ENCODE data around the gene STX18. TPM values are rescaled to one million over a fixed set of nuclear protein-coding genes. Genes with fewer than 3 reads are reported as not detected.

STX18 gene
- total RNA-seq, 1 donor from 2014 or later: 23.5 TPM

GRCh38 chr4:4415107-4415805 is 126.6 kb downstream of the STX18 start:
- DNase-seq (ENCODE audit: low spot score) (no peak), ATAC-seq (no peak)
- intact Hi-C loops (cut with DNase I): no loop called here

GRCh38 chr4:4413806-4414205 is 128.0 kb downstream of the STX18 start:
- intact Hi-C loops (cut with DNase I): no loop called here
- ATAC-seq (no peak), DNase-seq (ENCODE audit: low spot score) (no peak)

DNA sequence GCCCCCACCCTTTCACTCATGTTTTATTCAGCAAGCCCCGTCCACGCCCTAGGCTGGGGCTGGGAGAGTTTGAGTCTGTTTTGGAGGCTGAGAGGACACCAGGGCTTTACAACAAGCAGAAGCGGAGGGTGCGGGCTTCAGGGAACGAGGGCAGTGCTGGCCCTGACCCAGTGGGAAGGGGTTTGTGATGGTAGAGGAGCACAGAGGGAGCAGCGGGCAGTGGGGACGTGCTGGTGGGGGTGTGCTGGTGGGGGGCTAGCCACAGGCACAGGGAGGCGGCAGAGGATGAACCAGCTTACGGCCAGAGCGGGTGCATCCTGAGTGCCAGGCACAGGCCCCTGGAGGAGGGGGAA is 128.5 kb downstream of the STX18 start:
- DNase-seq (ENCODE audit: low spot score): no peak
- intact Hi-C loops (cut with DNase I): no loop called here
- ATAC-seq: no peak

- DNase-seq (ENCODE audit: low spot score) (no peak), ATAC-seq (no peak)
- intact Hi-C loops (cut with DNase I): no loop called here
Observed at GRCh38 chr4:4412641-4413372, 129.0 kb downstream of the STX18 start.

DNA sequence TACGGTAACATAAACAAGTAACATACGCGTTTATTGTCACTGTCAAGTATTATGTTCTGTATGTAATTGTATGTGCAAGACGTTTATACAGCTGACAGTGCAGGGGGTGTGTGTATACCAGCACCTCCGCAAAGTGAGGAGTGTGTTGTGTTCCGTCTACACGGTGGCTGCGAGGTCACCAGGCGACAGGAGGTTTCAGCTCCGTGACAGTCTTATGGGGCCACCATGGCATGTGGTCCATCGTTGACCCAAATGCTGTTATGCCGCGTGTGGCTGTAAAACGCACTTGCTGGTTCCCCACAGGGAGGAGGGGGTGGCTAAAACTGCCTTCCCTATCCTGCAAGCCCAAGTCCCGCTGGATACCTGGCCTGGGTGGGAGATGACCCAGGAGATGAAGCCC is 129.9 kb downstream of the STX18 start:
- no peak for ATAC-seq
- DNase-seq (ENCODE audit: low spot score): no peak
- intact Hi-C loops (cut with DNase I): no loop called here

DNA sequence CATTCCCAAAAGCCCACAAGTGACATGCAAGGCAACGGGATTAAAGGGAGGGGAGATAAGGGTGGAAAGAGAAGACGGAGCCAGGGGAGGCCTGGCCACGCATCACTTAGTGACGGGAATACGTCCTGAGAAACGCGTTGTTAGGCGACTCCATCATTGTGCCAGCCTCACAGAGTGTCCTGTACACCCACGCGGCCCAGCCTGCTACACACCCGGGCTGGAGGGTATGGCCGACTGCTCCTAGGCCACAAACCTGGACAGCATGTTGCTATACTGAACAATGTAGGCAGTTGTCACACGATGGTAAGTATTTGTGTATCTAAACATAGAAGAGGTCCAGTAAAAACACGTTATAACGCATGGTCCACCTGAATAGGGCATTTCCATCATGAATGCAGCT is 131.6 kb downstream of the STX18 start:
- intact Hi-C loops (cut with DNase I): no loop called here
- ATAC-seq (no peak), DNase-seq (ENCODE audit: low spot score) (no peak)

GRCh38 chr4:4409416-4410115 is 132.3 kb downstream of the STX18 start:
- no peak for DNase-seq (ENCODE audit: low spot score)
- ATAC-seq: no peak
- intact Hi-C loops (cut with DNase I): no loop called here

- intact Hi-C loops (cut with DNase I): no loop called here
- DNase-seq (ENCODE audit: low spot score): no peak
- ATAC-seq: no peak
Observed at GRCh38 chr4:4408576-4409335, 133.1 kb downstream of the STX18 start.

GRCh38 chr4:4408132-4408523 is 133.7 kb downstream of the STX18 start:
- ATAC-seq: no peak
- no peak for DNase-seq (ENCODE audit: low spot score)
- intact Hi-C loops (cut with DNase I): no loop called here

- intact Hi-C loops (cut with DNase I): no loop called here
- ATAC-seq: no peak
- DNase-seq (ENCODE audit: low spot score): no peak
Observed at GRCh38 chr4:4407299-4408131, 134.3 kb downstream of the STX18 start.

GRCh38 chr4:4406455-4407298 is 135.2 kb downstream of the STX18 start:
- intact Hi-C loops (cut with DNase I): no loop called here
- no peak for DNase-seq (ENCODE audit: low spot score)
- no peak for ATAC-seq

DNA sequence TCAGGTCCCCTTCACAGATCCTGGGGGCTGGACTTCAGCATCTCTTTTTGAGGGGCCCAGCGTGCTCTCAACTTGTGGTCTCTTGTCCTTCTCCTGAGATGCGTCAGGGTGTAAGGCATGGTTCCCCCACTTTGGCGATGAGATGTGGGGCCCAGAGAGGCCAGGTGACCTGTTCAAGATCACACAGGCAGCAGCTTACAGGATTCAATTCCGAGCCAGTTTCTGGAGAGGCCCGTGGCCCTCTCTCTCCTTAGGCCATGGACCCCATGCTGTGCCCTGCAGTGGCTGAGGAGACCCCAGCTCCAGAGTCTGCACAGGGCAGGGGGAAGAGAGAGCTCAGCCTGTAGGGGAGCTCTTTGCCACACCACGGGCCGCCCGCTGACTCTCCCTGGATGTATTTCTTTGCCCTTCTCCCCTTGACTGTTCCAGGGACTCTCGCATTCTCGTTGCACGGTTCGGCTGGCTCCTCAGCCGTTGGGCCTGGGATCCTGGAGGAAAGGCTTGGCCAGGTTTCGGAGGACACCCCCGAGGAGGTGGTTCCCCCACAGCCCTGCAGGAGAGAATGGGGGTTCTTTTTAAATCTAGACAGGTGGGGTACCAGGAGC is 136.4 kb downstream of the STX18 start:
- DNase-seq (ENCODE audit: low spot score) (no peak), ATAC-seq (no peak)
- intact Hi-C loops (cut with DNase I): no loop called here

DNA sequence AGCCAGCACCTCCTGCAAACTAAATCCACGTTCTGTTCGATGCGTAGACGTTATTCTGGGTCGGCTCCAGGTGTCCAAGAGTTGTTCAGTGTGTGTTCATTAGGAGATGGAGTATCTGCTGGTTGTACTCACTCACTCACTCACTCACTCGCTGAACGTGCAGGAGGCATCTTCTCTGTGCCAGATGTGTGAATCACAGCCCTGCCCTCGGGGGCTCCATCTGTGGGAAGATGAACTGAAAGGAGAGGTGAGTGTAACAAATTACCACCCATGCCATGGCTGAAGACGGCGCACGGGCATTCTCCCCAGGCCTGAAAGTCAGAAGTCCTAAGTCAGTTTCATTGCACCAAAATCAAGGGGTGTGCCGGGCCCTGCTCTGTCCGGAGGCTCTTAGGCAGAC is 138.9 kb downstream of the STX18 start:
- intact Hi-C loops (cut with DNase I): no loop called here
- DNase-seq (ENCODE audit: low spot score) (no peak), ATAC-seq (no peak)

GRCh38 chr4:4401036-4401435 is 140.8 kb downstream of the STX18 start:
- DNase-seq (ENCODE audit: low spot score): no peak

DNA sequence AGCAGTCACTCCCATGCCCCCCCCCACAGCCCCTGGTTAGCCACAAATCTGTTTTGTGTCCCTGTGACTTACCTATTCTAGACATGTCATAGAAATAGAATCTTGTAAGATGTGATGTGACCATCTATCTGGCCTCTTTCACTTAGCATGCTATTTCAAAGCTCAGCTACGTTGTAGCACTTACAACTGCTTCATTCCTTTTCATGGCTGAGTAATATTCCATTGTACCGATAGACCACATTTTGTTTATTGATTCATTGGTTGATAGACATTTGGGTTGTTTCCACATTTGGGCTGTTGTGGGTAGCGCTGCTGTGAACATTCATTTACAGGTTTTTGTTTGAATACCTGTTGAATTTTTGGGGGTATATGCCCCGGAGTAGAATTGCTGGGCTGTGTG is 143.4 kb downstream of the STX18 start:
- intact Hi-C loops (cut with DNase I): no loop called here
- ATAC-seq: no peak
- DNase-seq (ENCODE audit: low spot score): no peak

More at GRCh38 chr4:4401036-4401435, 140.8 kb downstream of the STX18 start:
- ATAC-seq: no peak
- intact Hi-C loops (cut with DNase I): no loop called here

GRCh38 chr4:4397441-4397819 is 144.4 kb downstream of the STX18 start:
- no peak for ATAC-seq
- intact Hi-C loops (cut with DNase I): no loop called here
- DNase-seq (ENCODE audit: low spot score): no peak

GRCh38 chr4:4396628-4397440 is 145.0 kb downstream of the STX18 start:
- ATAC-seq: peak; percentile 75
- intact Hi-C loops (cut with DNase I): no loop called here
- DNase-seq (ENCODE audit: low spot score): no peak

All from sciatic nerve (tissue), 2 donors.